K562 (cell line): Measurements from ENCODE around the gene PPP1R15A. TPM values are rescaled to one million over a fixed set of nuclear protein-coding genes. Genes with fewer than 3 reads are reported as not detected.
A peak's percentile ranks its signal among the peaks of the same experiment; 100 is the strongest.

Experiments
- BCL6 ChIP-seq: fragments of 250-450 bp; sonication (Bioruptor Pico); IDR thresholded peaks from 2 replicates; pipeline ENCODE4 v1.4.0; 2020
- DACH1 ChIP-seq: fragments of 450-650 bp; IDR thresholded peaks from 2 replicates; pipeline ENCODE4 v1.6.1; 2018; ENCODE audit not compliant: partially characterized antibody
- EHMT2 ChIP-seq: fragments of 450-650 bp; IDR thresholded peaks from 2 replicates; pipeline ENCODE4 v1.6.1; 2018; ENCODE audit warnings: antibody characterized with exemption
- ELF4 ChIP-seq: fragments of 450-650 bp; formaldehyde crosslinking; IDR thresholded peaks from 2 replicates; pipeline ENCODE4 v1.4.0; 2022; ENCODE audit warnings: missing genetic modification characterization
- ETV5 ChIP-seq: sonication (generic); formaldehyde crosslinking; IDR thresholded peaks from 2 replicates; pipeline ENCODE4 v1.4.0; 2020; ENCODE audit warnings: low read depth, mild to moderate bottlenecking, missing genetic modification reagents
- FOXA1 ChIP-seq: fragments of 450-650 bp; IDR thresholded peaks from 2 replicates; pipeline ENCODE4 v1.6.1; 2016; ENCODE audit warnings: mild to moderate bottlenecking, borderline replicate concordance
- HDAC1 ChIP-seq, 2 experiments: fragments of 450-650 bp; IDR thresholded peaks; 2 replicates each; pipeline ENCODE4 v1.6.1; 2016 to 2017; ENCODE audit warnings: inconsistent platforms in 1 of 2, mild to moderate bottlenecking in 1 of 2, moderate library complexity in 1 of 2
- IRF2 ChIP-seq: sonication (generic); formaldehyde crosslinking; IDR thresholded peaks from 2 replicates; pipeline ENCODE4 v1.8.1; 2022; ENCODE audit warnings: mild to moderate bottlenecking, missing genetic modification reagents
- KLF1 ChIP-seq: fragments of 450-650 bp; IDR thresholded peaks from 2 replicates; pipeline ENCODE4 v1.6.1; 2016; ENCODE audit warnings: missing genetic modification characterization, missing compliant biosample characterization
- MTA3 ChIP-seq: fragments of 450-650 bp; formaldehyde crosslinking; IDR thresholded peaks from 2 replicates; pipeline ENCODE4 v1.6.1; 2017; ENCODE audit warnings: mild to moderate bottlenecking, borderline replicate concordance
- PRMT5 ChIP-seq: sonication (generic); formaldehyde crosslinking; IDR thresholded peaks from 2 replicates; pipeline ENCODE4 v1.5.0; 2020; ENCODE audit warnings: missing genetic modification reagents
- RBM15 ChIP-seq: fragments of 200-400 bp; formaldehyde crosslinking; IDR thresholded peaks from 2 replicates; pipeline ENCODE4 v1.6.1; 2018; ENCODE audit warnings: mild to moderate bottlenecking, low read length, moderate library complexity; ENCODE audit not compliant: insufficient read depth
- SAFB ChIP-seq: fragments of 200-400 bp; formaldehyde crosslinking; IDR thresholded peaks from 2 replicates; pipeline ENCODE4 v1.6.1; 2017; ENCODE audit warnings: low read depth, low read length, borderline replicate concordance
- SAP30 ChIP-seq: fragments of 200-600 bp; sonication (generic); IDR thresholded peaks from 2 replicates; pipeline ENCODE4 v1.6.1; 2012; ENCODE audit warnings: borderline replicate concordance, low read depth, mild to moderate bottlenecking, moderate library complexity, low read length, control low read depth, inconsistent platforms; ENCODE audit not compliant: insufficient read depth, poor library complexity, severe bottlenecking
- SRF ChIP-seq, 2 experiments: fragments of 250-450, 450-650 bp in 1 of 2; sonication (Bioruptor Pico) in 1 of 2; sonication (generic) in 1 of 2; formaldehyde crosslinking; IDR thresholded peaks; 2 replicates each; pipeline versions ENCODE4 v1.5.0 to v1.5.1; 2020 to 2022; ENCODE audit warnings: mild to moderate bottlenecking in 1 of 2, missing genetic modification reagents in 1 of 2
- ZNF224 ChIP-seq: sonication (generic); formaldehyde crosslinking; IDR thresholded peaks from 2 replicates; pipeline ENCODE4 v1.8.0; 2022; ENCODE audit warnings: mild to moderate bottlenecking, missing genetic modification reagents
- ZNF253 ChIP-seq: fragments of 250-450 bp; sonication (Bioruptor Pico); conservative IDR thresholded peaks from 2 replicates; pipeline ENCODE4 v1.6.1; 2021; ENCODE audit warnings: mild to moderate bottlenecking
- ZNF444 ChIP-seq: fragments of 250-450 bp; sonication (Bioruptor Pico); IDR thresholded peaks from 2 replicates; pipeline ENCODE4 v1.4.0; 2020; ENCODE audit warnings: mild to moderate bottlenecking, moderate library complexity
- polyA plus RNA-seq, 8 experiments: library from polyadenylated mRNA; depleted of rRNA in 4 of 8; stranded (reverse) in 5 of 8; unstranded in 3 of 8; fragments of >200 nt; fragmentation: Nextera tagmentation in 2 of 8; fragmentation: Illumina TruSeq in 1 of 8; extraction: Ambion mirVana in 2 of 8; extraction: Trizol in 1 of 8; gene quantifications; 2 replicates each; pipeline versions ENCODE4 v1.2.1 to v1.2.3, GENCODE V29; 2011 to 2014; ENCODE audit warnings: inconsistent platforms in 1 of 8, missing spikeins in 1 of 8
- total RNA-seq, 7 experiments: library from RNA; depleted of rRNA in 6 of 7; stranded (reverse); fragments of >200 nt in 6 of 7; fragmentation: Illumina TruSeq in 2 of 7; extraction: Trizol in 2 of 7; gene quantifications; 2 replicates each; pipeline versions ENCODE4 v1.2.1 to v1.2.3, GENCODE V29; 2011 to 2021; ENCODE audit warnings: low replicate concordance in 1 of 7
- TF ChIP-seq, protein P1 (sequence below): fragments of 250-450 bp; sonication (Bioruptor Pico); IDR thresholded peaks from 2 replicates; pipeline ENCODE4 v1.8.0; 2021; ENCODE audit warnings: borderline replicate concordance, mild to moderate bottlenecking, moderate library complexity; ENCODE audit not compliant: poor library complexity, severe bottlenecking
- TF ChIP-seq, protein P2 (sequence below): fragments of 450-650 bp; formaldehyde crosslinking; IDR thresholded peaks from 2 replicates; pipeline ENCODE4 v1.4.0; 2022; ENCODE audit warnings: missing genetic modification characterization
- TF ChIP-seq, protein P3 (sequence below): sonication (generic); formaldehyde crosslinking; IDR thresholded peaks from 2 replicates; pipeline ENCODE4 v1.8.0; 2022; ENCODE audit warnings: mild to moderate bottlenecking, missing genetic modification reagents
- TF ChIP-seq, protein P4 (sequence below): IDR thresholded peaks from 3 replicates; pipeline ENCODE4 v1.6.1; 2011; ENCODE audit warnings: borderline replicate concordance, mild to moderate bottlenecking; ENCODE audit not compliant: insufficient read length, insufficient read depth
- TF ChIP-seq, protein P5 (sequence below): fragments of 250-450 bp; sonication (Bioruptor Pico); IDR thresholded peaks from 2 replicates; pipeline ENCODE4 v1.4.0; 2020; ENCODE audit warnings: borderline replicate concordance

Gene PPP1R15A
- total and polyA plus RNA-seq, 9 of the 15 experiments (the other 6 are each of a cell fraction or from before 2014, with no cell fraction given), result 0.42 to 73.7 (median 44.0) TPM

DNA sequence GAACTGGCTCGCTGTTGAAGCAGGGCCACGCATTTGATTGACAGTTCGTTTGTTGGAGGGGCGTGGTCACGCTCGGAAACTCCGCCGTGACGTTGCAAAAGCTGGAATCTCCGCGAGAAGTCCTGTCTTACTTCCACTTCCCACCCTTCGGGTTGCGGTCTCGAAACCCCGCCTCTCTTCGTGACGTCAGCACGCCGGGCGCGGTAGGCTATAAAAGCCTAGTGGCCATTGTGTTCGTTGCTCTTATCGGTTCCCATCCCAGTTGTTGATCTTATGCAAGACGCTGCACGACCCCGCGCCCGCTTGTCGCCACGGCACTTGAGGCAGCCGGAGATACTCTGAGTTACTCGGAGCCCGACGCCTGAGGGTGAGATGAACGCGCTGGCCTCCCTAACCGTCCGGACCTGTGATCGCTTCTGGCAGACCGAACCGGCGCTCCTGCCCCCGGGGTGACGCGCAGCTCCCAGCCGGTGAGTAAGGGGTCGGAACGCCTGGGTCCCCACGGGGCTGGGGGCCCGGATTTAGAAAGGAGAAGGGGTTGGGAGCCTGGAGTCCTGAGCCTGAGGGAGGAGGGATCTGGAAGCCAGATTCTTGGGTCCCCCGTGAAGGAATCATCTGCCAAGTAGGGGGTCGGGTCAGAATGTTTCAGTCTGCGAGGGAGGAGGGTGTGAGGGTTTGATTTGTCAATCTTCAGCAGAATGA, at the start of gene PPP1R15A (continued):
- TF ChIP-seq SAP30 (peak; percentile 83), KLF1 (tag) (peak; percentile 30; the same call in 1 of the 2 replicates), EHMT2 (no peak), ETV5 (CRISPR knock-in tag) (0 out of 2 replicates have a peak, but pooled peaks have one; percentile 43), ZNF224 (CRISPR knock-in tag) (0 out of 2 replicates have a peak, but pooled peaks have one; percentile 51), HDAC1 (IDR thresholded peaks at IDR 0.05) (0 out of 4 replicates have a peak, but pooled peaks of 1 of the 2 experiments have one; percentile 63), MTA3 (peak; percentile 100), ZNF253 (no peak), DACH1 (no peak), RBM15 (no peak), SRF (CRISPR knock-in tag; IDR thresholded peaks at IDR 0.05) (peak in 1 of 2 experiments; percentile 58; a peak in 1 of 4 replicates), FOXA1 (no peak), ELF4 (CRISPR knock-in tag) (no peak), PRMT5 (CRISPR knock-in tag) (no peak), SAFB (no peak), BCL6 (CRISPR knock-in tag) (no peak), ZNF444 (no peak), IRF2 (no peak)
- TF ChIP-seq, protein P1, sequence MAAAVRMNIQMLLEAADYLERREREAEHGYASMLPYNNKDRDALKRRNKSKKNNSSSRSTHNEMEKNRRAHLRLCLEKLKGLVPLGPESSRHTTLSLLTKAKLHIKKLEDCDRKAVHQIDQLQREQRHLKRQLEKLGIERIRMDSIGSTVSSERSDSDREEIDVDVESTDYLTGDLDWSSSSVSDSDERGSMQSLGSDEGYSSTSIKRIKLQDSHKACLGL (CRISPR knock-in tag), result no peak
- TF ChIP-seq, protein P2, sequence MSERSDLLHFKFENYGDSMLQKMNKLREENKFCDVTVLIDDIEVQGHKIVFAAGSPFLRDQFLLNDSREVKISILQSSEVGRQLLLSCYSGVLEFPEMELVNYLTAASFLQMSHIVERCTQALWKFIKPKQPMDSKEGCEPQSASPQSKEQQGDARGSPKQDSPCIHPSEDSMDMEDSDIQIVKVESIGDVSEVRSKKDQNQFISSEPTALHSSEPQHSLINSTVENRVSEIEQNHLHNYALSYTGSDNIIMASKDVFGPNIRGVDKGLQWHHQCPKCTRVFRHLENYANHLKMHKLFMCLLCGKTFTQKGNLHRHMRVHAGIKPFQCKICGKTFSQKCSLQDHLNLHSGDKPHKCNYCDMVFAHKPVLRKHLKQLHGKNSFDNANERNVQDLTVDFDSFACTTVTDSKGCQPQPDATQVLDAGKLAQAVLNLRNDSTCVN (CRISPR knock-in tag), result no peak
- TF ChIP-seq, protein P3, sequence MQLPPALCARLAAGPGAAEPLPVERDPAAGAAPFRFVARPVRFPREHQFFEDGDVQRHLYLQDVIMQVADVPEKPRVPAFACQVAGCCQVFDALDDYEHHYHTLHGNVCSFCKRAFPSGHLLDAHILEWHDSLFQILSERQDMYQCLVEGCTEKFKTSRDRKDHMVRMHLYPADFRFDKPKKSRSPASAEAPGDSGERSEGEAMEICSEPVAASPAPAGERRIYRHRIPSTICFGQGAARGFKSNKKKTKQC (CRISPR knock-in tag), result peak; percentile 85
- TF ChIP-seq, protein P4, sequence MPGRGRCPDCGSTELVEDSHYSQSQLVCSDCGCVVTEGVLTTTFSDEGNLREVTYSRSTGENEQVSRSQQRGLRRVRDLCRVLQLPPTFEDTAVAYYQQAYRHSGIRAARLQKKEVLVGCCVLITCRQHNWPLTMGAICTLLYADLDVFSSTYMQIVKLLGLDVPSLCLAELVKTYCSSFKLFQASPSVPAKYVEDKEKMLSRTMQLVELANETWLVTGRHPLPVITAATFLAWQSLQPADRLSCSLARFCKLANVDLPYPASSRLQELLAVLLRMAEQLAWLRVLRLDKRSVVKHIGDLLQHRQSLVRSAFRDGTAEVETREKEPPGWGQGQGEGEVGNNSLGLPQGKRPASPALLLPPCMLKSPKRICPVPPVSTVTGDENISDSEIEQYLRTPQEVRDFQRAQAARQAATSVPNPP, result no peak
- TF ChIP-seq, protein P5, sequence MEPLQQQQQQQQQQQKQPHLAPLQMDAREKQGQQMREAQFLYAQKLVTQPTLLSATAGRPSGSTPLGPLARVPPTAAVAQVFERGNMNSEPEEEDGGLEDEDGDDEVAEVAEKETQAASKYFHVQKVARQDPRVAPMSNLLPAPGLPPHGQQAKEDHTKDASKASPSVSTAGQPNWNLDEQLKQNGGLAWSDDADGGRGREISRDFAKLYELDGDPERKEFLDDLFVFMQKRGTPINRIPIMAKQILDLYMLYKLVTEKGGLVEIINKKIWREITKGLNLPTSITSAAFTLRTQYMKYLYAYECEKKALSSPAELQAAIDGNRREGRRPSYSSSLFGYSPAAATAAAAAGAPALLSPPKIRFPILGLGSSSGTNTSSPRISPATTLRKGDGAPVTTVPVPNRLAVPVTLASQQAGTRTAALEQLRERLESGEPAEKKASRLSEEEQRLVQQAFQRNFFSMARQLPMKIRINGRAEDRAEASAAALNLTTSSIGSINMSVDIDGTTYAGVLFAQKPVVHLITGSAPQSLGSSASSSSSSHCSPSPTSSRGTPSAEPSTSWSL, result no peak
